A673 (cell line): ENCODE results near the gene PRKD3.

Experiments
- CTCF ChIP-seq: fragments of 300-800, 200-600 bp; sonication (generic); conservative IDR thresholded peaks from 2 replicates; pipeline ENCODE4 v1.5.1; 2017; ENCODE audit warnings: low read depth, mild to moderate bottlenecking, antibody characterized with exemption, low read length, moderate library complexity, mixed read lengths
- EZH2 ChIP-seq: fragments of 200-600 bp; sonication (generic); IDR thresholded peaks from 2 replicates; pipeline ENCODE4 v1.6.1; 2017; ENCODE audit warnings: borderline replicate concordance, low read depth, mild to moderate bottlenecking, mixed read lengths, antibody characterized with exemption, low read length; ENCODE audit not compliant: poor library complexity, severe bottlenecking

- no peak for TF ChIP-seq CTCF
- no peak for TF ChIP-seq EZH2
Observed at GRCh38 chr2:37326285-37326684, 1.7 kb upstream of the PRKD3 start.
